ENCODE measurements around the gene RPL27.

- TF ChIP-seq, protein P1, sequence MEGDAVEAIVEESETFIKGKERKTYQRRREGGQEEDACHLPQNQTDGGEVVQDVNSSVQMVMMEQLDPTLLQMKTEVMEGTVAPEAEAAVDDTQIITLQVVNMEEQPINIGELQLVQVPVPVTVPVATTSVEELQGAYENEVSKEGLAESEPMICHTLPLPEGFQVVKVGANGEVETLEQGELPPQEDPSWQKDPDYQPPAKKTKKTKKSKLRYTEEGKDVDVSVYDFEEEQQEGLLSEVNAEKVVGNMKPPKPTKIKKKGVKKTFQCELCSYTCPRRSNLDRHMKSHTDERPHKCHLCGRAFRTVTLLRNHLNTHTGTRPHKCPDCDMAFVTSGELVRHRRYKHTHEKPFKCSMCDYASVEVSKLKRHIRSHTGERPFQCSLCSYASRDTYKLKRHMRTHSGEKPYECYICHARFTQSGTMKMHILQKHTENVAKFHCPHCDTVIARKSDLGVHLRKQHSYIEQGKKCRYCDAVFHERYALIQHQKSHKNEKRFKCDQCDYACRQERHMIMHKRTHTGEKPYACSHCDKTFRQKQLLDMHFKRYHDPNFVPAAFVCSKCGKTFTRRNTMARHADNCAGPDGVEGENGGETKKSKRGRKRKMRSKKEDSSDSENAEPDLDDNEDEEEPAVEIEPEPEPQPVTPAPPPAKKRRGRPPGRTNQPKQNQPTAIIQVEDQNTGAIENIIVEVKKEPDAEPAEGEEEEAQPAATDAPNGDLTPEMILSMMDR (IDR thresholded peaks at IDR 0.05; ENCODE audit: low read depth, low read length) = no peak
- TF ChIP-seq POLR2A (IDR thresholded peaks at IDR 0.05; ENCODE audit: extremely low read depth, insufficient read length) = no peak
These were observed 15.9 kb downstream of the RPL27 start for GRCh38 chr17:43014020-43014648.
